ENCODE results near the gene MINDY4B. TPM values are rescaled to one million over a fixed set of nuclear protein-coding genes. Genes with fewer than 3 reads are reported as not detected.

Gene MINDY4B
- total RNA-seq, 1 experiment from 2014 or later: not detected

DNA sequence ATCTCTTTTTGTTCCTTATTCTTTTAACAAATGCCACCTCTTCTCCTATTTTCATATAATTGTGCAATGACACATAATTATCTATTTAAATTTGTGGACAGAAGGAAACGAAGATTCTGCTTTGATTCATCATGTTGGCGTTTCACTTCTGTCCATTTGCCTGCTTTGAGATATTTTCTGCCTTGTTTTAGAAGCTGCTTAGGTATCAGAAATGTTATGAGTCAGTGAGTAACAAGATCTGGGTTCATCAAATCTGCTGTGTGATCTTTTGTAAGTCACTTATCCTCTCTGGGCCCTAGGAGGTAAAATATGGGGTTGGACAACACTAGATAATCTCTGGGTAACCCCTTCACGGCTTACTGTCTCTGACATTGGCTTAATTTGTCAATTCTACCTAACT is 7.3 kb upstream of the MINDY4B start:
- peaks cover 53% of the 10 kb centered on the region for H3K27me3 Mint-ChIP-seq (ENCODE audit: insufficient read depth, unreplicated experiment)
- H3K36me3 Mint-ChIP-seq (ENCODE audit: insufficient read depth, unreplicated experiment): no peaks in the 10 kb centered on the region
- H3K9me3 Mint-ChIP-seq (ENCODE audit: unreplicated experiment): no peaks in the 10 kb centered on the region
- ChIA-PET CTCF (interaction anchor here (0.5 to 0.8 kb wide), 2 partner anchors 13 to 244 kb away, joined by 3 read pairs; no protein-coding TSS in a partner anchor), POLR2A (interaction anchor here (0.7 kb wide), 1 partner anchor 368 kb away, joined by 3 read pairs; no protein-coding TSS in a partner anchor)
- DNase-seq (ENCODE audit: unreplicated experiment): no peak
- BruUV-seq (replicated peaks): no TSS peak
- TF ChIP-seq, protein P1, sequence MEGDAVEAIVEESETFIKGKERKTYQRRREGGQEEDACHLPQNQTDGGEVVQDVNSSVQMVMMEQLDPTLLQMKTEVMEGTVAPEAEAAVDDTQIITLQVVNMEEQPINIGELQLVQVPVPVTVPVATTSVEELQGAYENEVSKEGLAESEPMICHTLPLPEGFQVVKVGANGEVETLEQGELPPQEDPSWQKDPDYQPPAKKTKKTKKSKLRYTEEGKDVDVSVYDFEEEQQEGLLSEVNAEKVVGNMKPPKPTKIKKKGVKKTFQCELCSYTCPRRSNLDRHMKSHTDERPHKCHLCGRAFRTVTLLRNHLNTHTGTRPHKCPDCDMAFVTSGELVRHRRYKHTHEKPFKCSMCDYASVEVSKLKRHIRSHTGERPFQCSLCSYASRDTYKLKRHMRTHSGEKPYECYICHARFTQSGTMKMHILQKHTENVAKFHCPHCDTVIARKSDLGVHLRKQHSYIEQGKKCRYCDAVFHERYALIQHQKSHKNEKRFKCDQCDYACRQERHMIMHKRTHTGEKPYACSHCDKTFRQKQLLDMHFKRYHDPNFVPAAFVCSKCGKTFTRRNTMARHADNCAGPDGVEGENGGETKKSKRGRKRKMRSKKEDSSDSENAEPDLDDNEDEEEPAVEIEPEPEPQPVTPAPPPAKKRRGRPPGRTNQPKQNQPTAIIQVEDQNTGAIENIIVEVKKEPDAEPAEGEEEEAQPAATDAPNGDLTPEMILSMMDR (IDR thresholded peaks at IDR 0.05; ENCODE audit: unreplicated experiment): no peak
- intact Hi-C loops (cut with micrococcal nuclease): no loop called here
- H3K27ac Mint-ChIP-seq (ENCODE audit: low read depth, unreplicated experiment): no peak overlapping the region
- no peaks in the 10 kb centered on the region for H3K4me1 Mint-ChIP-seq (ENCODE audit: insufficient read depth, unreplicated experiment)
- H3K4me3 Mint-ChIP-seq (ENCODE audit: unreplicated experiment): no peak overlapping the region

DNA sequence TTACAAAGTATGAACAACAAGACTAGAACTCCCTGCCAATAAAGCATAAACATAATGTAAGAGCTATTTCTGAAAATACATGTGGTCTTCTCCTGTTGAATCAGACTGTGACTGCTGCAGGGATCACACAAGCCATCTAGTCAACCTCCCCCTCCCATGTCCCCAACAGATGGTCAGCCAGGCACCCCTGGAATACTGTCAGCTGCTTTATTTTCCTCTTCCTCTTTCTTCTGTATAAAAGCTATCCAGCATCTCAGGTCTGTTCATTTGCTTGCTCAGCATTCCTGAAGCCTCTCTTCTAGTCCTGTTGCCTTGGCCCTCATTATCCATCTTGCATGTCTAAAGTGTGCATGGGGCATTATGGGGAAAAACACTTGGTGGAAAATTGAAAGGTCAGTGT is 6.5 kb upstream of the MINDY4B start:
- BruUV-seq (replicated peaks): no TSS peak
- ChIA-PET POLR2A (no interaction called here), CTCF (interaction anchor here (0.6 to 0.8 kb wide), 2 partner anchors 245 to 927 kb away, joined by 3 read pairs; no protein-coding TSS in a partner anchor)
- no peaks in the 10 kb centered on the region for H3K36me3 Mint-ChIP-seq (ENCODE audit: insufficient read depth, unreplicated experiment)
- no peaks in the 10 kb centered on the region for H3K9me3 Mint-ChIP-seq (ENCODE audit: unreplicated experiment)
- DNase-seq (ENCODE audit: unreplicated experiment): no peak
- no peaks in the 10 kb centered on the region for H3K4me1 Mint-ChIP-seq (ENCODE audit: insufficient read depth, unreplicated experiment)
- TF ChIP-seq, protein P1 (IDR thresholded peaks at IDR 0.05; ENCODE audit: unreplicated experiment): no peak
- H3K4me3 Mint-ChIP-seq (ENCODE audit: unreplicated experiment): no peak overlapping the region
- intact Hi-C loops (cut with micrococcal nuclease): no loop called here
- H3K27me3 Mint-ChIP-seq (ENCODE audit: insufficient read depth, unreplicated experiment): peaks cover 60% of the 10 kb centered on the region
- no peak overlapping the region for H3K27ac Mint-ChIP-seq (ENCODE audit: low read depth, unreplicated experiment)

DNA sequence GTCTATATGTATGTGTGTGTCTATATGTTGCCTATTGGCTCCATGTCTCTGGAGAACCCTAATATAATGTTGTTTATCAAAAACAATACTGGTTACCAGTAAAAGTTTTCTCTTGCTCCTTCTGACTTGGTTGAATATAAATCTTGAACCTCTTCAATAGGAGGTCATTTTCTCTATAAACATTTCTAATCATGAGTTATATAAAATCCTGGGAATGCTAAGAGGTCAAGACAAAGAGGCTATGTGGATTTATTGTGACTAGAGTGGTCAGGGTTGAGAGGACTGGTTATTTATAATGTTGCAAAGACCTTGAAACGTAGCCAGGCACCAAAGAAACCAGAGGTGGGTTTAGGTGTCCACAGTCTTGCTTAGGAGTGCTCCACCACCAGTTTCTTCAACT is 1.2 kb upstream of the MINDY4B start:
- H3K36me3 Mint-ChIP-seq (ENCODE audit: insufficient read depth, unreplicated experiment): no peaks in the 10 kb centered on the region
- no peaks in the 10 kb centered on the region for H3K4me1 Mint-ChIP-seq (ENCODE audit: insufficient read depth, unreplicated experiment)
- no peak for DNase-seq (ENCODE audit: unreplicated experiment)
- POLR2A ChIA-PET: no interaction called here
- TF ChIP-seq, protein P1 (IDR thresholded peaks at IDR 0.05; ENCODE audit: unreplicated experiment): no peak
- intact Hi-C loops (cut with micrococcal nuclease): no loop called here
- CTCF ChIA-PET: no interaction called here
- no TSS peak for BruUV-seq (replicated peaks)
- no peaks in the 10 kb centered on the region for H3K9me3 Mint-ChIP-seq (ENCODE audit: unreplicated experiment)
- peaks cover 91% of the 10 kb centered on the region for H3K27me3 Mint-ChIP-seq (ENCODE audit: insufficient read depth, unreplicated experiment)
- H3K4me3 Mint-ChIP-seq (ENCODE audit: unreplicated experiment): no peak overlapping the region
- no peak overlapping the region for H3K27ac Mint-ChIP-seq (ENCODE audit: low read depth, unreplicated experiment)

DNA sequence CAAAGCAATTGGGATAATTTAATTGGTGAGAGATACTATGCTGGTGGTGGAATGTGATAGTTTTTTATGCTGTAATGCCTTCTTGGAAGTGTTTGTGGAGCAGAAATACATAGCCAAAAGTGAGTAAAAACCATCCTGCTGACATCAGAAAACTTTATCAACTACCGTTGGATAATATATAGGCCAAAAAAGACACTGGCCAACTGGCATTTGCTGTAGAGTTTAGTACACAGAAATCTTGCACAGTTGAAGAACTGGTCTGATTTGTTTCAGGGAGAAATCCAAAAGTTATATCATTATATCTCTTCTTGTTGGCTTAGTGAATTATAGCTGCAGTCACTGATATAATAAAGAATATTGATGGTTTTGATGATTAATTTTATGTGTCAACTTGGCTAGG is 507 bp upstream of the MINDY4B start:
- Mint-ChIP-seq H3K27me3 (ENCODE audit: insufficient read depth, unreplicated experiment) (peaks cover 91% of the 10 kb centered on the region), H3K27ac (ENCODE audit: low read depth, unreplicated experiment) (no peak overlapping the region), H3K4me1 (ENCODE audit: insufficient read depth, unreplicated experiment) (no peaks in the 10 kb centered on the region), H3K9me3 (ENCODE audit: unreplicated experiment) (no peaks in the 10 kb centered on the region), H3K4me3 (ENCODE audit: unreplicated experiment) (no peak overlapping the region), H3K36me3 (ENCODE audit: insufficient read depth, unreplicated experiment) (no peaks in the 10 kb centered on the region)
- no peak for DNase-seq (ENCODE audit: unreplicated experiment)
- intact Hi-C loops (cut with micrococcal nuclease): no loop called here
- TF ChIP-seq, protein P1 (IDR thresholded peaks at IDR 0.05; ENCODE audit: unreplicated experiment): no peak
- BruUV-seq (replicated peaks): no TSS peak
- ChIA-PET CTCF (interaction anchor here (0.6 kb wide), 1 partner anchor 181 kb away, joined by 3 read pairs; no protein-coding TSS in a partner anchor), POLR2A (no interaction called here)
